Ishikawa (cell line): Measurements from ENCODE around the gene PRSS27.

Experiments used
- EP300 ChIP-seq: IDR thresholded peaks from 2 replicates; pipeline ENCODE4 v1.6.1; 2012; ENCODE audit warnings: borderline replicate concordance
- RAD21 ChIP-seq: IDR thresholded peaks from 2 replicates; pipeline ENCODE4 v1.6.1; 2012; ENCODE audit warnings: low read depth
- YY1 ChIP-seq: IDR thresholded peaks from 2 replicates; pipeline ENCODE4 v1.6.1; 2012; ENCODE audit warnings: low read depth
- TF ChIP-seq, protein P1 (sequence below): IDR thresholded peaks from 2 replicates; pipeline ENCODE4 v1.6.1; 2012; ENCODE audit warnings: low read depth, mild to moderate bottlenecking

DNA sequence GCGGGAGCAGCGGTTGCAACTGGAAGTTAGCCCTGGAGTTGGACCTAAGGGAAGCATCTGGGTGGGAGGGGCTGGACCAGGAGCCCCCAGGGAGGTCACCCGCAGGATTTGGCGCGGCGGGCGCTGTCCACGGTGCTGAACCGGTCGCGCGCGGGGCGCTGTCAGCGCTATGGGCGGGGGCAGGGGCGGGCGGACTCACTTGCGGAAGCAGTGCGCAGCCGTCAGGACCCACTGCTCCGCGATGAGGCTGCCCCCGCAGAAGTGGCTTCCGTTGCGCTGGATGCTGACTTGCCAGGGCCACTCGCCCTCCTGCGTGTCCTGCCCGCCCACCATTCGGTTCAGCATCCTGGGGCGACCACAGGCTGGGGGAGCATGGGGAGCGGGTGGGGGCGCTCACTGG is 4.5 kb downstream of the PRSS27 start:
- TF ChIP-seq YY1, result no peak
- TF ChIP-seq, protein P1, sequence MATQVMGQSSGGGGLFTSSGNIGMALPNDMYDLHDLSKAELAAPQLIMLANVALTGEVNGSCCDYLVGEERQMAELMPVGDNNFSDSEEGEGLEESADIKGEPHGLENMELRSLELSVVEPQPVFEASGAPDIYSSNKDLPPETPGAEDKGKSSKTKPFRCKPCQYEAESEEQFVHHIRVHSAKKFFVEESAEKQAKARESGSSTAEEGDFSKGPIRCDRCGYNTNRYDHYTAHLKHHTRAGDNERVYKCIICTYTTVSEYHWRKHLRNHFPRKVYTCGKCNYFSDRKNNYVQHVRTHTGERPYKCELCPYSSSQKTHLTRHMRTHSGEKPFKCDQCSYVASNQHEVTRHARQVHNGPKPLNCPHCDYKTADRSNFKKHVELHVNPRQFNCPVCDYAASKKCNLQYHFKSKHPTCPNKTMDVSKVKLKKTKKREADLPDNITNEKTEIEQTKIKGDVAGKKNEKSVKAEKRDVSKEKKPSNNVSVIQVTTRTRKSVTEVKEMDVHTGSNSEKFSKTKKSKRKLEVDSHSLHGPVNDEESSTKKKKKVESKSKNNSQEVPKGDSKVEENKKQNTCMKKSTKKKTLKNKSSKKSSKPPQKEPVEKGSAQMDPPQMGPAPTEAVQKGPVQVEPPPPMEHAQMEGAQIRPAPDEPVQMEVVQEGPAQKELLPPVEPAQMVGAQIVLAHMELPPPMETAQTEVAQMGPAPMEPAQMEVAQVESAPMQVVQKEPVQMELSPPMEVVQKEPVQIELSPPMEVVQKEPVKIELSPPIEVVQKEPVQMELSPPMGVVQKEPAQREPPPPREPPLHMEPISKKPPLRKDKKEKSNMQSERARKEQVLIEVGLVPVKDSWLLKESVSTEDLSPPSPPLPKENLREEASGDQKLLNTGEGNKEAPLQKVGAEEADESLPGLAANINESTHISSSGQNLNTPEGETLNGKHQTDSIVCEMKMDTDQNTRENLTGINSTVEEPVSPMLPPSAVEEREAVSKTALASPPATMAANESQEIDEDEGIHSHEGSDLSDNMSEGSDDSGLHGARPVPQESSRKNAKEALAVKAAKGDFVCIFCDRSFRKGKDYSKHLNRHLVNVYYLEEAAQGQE, result peak; percentile 97
- TF ChIP-seq EP300, result no peak
- no peak for TF ChIP-seq RAD21
